Activated CD4-positive, alpha-beta T cell treated with anti-CD3 and anti-CD28 coated beads, Interleukin-2, Interleukin-4, amounts not matched to agents 100 ng/mL and 50 ng/mL, durations not matched to agents 16 hours and 8 hours (primary cell): Measurements from ENCODE around the gene C16orf54.
A peak's percentile ranks its signal among the peaks of the same experiment; 100 is the strongest.
"Not testable (repeated sequence)": the region's sequence is repeated elsewhere in the genome, so short reads cannot be mapped to it uniquely, and the experiment has no call there.

Source experiments
- DNase-seq: peaks from one replicate; pipeline ENCODE4 v3.0.0-alpha.2; 2020; ENCODE audit warnings: low spot score

The C16orf54 gene

GRCh38 chr16:29769507-29769906 is 23.7 kb upstream of the C16orf54 start:
- no peak for DNase-seq

- no peak for DNase-seq
Measured at GRCh38 chr16:29767062-29767461, 21.3 kb upstream of the C16orf54 start.

- no peak for DNase-seq
Measured at GRCh38 chr16:29766571-29766970, 20.8 kb upstream of the C16orf54 start.

- DNase-seq = no peak
Measured at GRCh38 chr16:29765167-29766032, 19.6 kb upstream of the C16orf54 start.

- DNase-seq = no peak
Measured at GRCh38 chr16:29763326-29763725, 17.5 kb upstream of the C16orf54 start.

GRCh38 chr16:29761882-29762281 is 16.1 kb upstream of the C16orf54 start:
- DNase-seq = no peak

GRCh38 chr16:29761280-29761651 is 15.5 kb upstream of the C16orf54 start:
- not testable (repeated sequence) for DNase-seq

GRCh38 chr16:29760567-29761279 is 14.9 kb upstream of the C16orf54 start:
- DNase-seq = no peak

GRCh38 chr16:29757950-29758466 is 12.2 kb upstream of the C16orf54 start:
- DNase-seq = no peak

- not testable (repeated sequence) for DNase-seq
Measured at GRCh38 chr16:29757086-29757485, 11.3 kb upstream of the C16orf54 start.

GRCh38 chr16:29756654-29757053 is 10.9 kb upstream of the C16orf54 start:
- DNase-seq = no peak

GRCh38 chr16:29753516-29753915 is 7.7 kb upstream of the C16orf54 start:
- DNase-seq = no peak

GRCh38 chr16:29748760-29749149 is 3.0 kb upstream of the C16orf54 start:
- not testable (repeated sequence) for DNase-seq

GRCh38 chr16:29747947-29748759 is 2.4 kb upstream of the C16orf54 start:
- no peak for DNase-seq

GRCh38 chr16:29746518-29746917 is 728 bp upstream of the C16orf54 start:
- not testable (repeated sequence) for DNase-seq

GRCh38 chr16:29745121-29745852 is 503 bp downstream of the C16orf54 start:
- peak; percentile 59 for DNase-seq

GRCh38 chr16:29744541-29745101 is 1.2 kb downstream of the C16orf54 start:
- DNase-seq = no peak

GRCh38 chr16:29743827-29744531 is 1.8 kb downstream of the C16orf54 start:
- no peak for DNase-seq

GRCh38 chr16:29743475-29743826 is 2.3 kb downstream of the C16orf54 start:
- DNase-seq = no peak

GRCh38 chr16:29742683-29743275 is 3.0 kb downstream of the C16orf54 start:
- no peak for DNase-seq
